ENCODE measurements around the gene VIT.

DNA sequence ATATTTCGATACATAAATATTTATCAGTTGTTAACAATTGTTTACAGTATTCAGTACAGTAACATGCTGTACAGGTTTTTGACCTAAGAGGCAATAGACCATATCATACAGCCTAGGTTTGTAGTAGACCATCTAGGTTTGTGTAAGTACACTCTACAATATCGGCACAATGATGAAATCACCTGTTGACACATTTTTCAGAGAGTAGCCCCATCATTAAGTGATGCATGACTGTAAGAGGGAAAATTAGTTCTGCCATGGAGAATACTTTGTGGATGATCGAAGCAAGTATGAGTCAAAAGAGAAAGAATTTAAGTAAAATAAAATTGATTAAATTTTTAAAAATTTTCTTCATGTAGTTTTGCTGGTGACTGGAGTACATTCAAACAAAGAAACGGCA, 32.6 kb downstream of the VIT start:
- TF ChIP-seq, protein P1, sequence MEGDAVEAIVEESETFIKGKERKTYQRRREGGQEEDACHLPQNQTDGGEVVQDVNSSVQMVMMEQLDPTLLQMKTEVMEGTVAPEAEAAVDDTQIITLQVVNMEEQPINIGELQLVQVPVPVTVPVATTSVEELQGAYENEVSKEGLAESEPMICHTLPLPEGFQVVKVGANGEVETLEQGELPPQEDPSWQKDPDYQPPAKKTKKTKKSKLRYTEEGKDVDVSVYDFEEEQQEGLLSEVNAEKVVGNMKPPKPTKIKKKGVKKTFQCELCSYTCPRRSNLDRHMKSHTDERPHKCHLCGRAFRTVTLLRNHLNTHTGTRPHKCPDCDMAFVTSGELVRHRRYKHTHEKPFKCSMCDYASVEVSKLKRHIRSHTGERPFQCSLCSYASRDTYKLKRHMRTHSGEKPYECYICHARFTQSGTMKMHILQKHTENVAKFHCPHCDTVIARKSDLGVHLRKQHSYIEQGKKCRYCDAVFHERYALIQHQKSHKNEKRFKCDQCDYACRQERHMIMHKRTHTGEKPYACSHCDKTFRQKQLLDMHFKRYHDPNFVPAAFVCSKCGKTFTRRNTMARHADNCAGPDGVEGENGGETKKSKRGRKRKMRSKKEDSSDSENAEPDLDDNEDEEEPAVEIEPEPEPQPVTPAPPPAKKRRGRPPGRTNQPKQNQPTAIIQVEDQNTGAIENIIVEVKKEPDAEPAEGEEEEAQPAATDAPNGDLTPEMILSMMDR (IDR thresholded peaks at IDR 0.05), result no peak
- no peak for TF ChIP-seq POLR2A (IDR thresholded peaks at IDR 0.05)
